ENCODE measurements around the gene USP34.
A peak's percentile ranks its signal among the peaks of the same experiment; 100 is the strongest.
"Not testable (repeated sequence)": the region's sequence is repeated elsewhere in the genome, so short reads cannot be mapped to it uniquely, and the experiment has no call there.

The USP34 gene

GRCh38 chr2:61478086-61478485 is 7.2 kb upstream of the USP34 start:
- H3F3A ChIP-seq (ENCODE audit: insufficient read depth): peaks cover 85% of the 10 kb centered on the region
- H3K36me3 ChIP-seq (ENCODE audit: low read length): peaks cover 38% of the 10 kb centered on the region

GRCh38 chr2:61476929-61477589 is 6.2 kb upstream of the USP34 start:
- Histone ChIP-seq H3K27ac (ENCODE audit: low read depth, low read length) (peak overlapping the region; percentile 40; the same call in 1 of the 2 replicates), H3K36me3 (ENCODE audit: low read length) (peaks cover 29% of the 10 kb centered on the region; the same call in 1 of the 2 replicates), H3K79me2 (ENCODE audit: insufficient read depth, low read length) (peaks cover 11% of the 10 kb centered on the region), H3F3A (ENCODE audit: insufficient read depth) (peaks cover 81% of the 10 kb centered on the region)
- H3K9ac ChIP-seq (ENCODE audit: low read length); H2AFZ ChIP-seq (ENCODE audit: low read depth, low read length, severe bottlenecking); H3K27me3 ChIP-seq (ENCODE audit: low read length); H4K20me1 ChIP-seq (ENCODE audit: low read depth, low read length); H3K4me3 ChIP-seq (ENCODE audit: insufficient read depth, low read length, poor library complexity, severe bottlenecking); H3K4me2 ChIP-seq (ENCODE audit: low read depth, low read length, poor library complexity, severe bottlenecking); H3K9me3 ChIP-seq (ENCODE audit: insufficient read depth, low read length); H3K9me2 ChIP-seq (replicated peaks; ENCODE audit: insufficient read depth, low read length): not testable (repeated sequence)

More at GRCh38 chr2:61478086-61478485, 7.2 kb upstream of the USP34 start:
- TF ChIP-seq CTCF (IDR thresholded peaks at IDR 0.05; ENCODE audit: insufficient read depth, low read length, poor library complexity, severe bottlenecking) (no peak), EZH2phosphoT487 (conservative IDR thresholded peaks at IDR 0.05; ENCODE audit: low read length) (no peak)
- Histone ChIP-seq H3K27me3 (ENCODE audit: low read length) (no peaks in the 10 kb centered on the region), H3K4me3 (ENCODE audit: insufficient read depth, low read length, poor library complexity, severe bottlenecking) (no peak overlapping the region), H3K27ac (ENCODE audit: low read depth, low read length) (peak overlapping the region; percentile 14; the same call in 1 of the 2 replicates), H3K79me2 (ENCODE audit: insufficient read depth, low read length) (peaks cover 3% of the 10 kb centered on the region), H3K9me2 (replicated peaks; ENCODE audit: insufficient read depth, low read length) (no peaks in the 10 kb centered on the region), H3K9me3 (ENCODE audit: insufficient read depth, low read length) (no peaks in the 10 kb centered on the region), H3K9ac (ENCODE audit: low read length) (no peak overlapping the region), H3K4me2 (ENCODE audit: low read depth, low read length, poor library complexity, severe bottlenecking) (no peak overlapping the region), H4K20me1 (ENCODE audit: low read depth, low read length) (peaks cover 4% of the 10 kb centered on the region; the same call in 1 of the 2 replicates), H2AFZ (ENCODE audit: low read depth, low read length, severe bottlenecking) (no peak overlapping the region)

GRCh38 chr2:61471905-61472805 is 1.3 kb upstream of the USP34 start:
- H3K9ac ChIP-seq (ENCODE audit: low read length): peak overlapping the region; percentile 93
- H3K4me3 ChIP-seq (ENCODE audit: insufficient read depth, low read length, poor library complexity, severe bottlenecking): peak overlapping the region; percentile 87
- H3K4me2 ChIP-seq (ENCODE audit: low read depth, low read length, poor library complexity, severe bottlenecking): peak overlapping the region; percentile 83
- H3K27ac ChIP-seq (ENCODE audit: low read depth, low read length): peak overlapping the region; percentile 92
- no peaks in the 10 kb centered on the region for H3K9me2 ChIP-seq (replicated peaks; ENCODE audit: insufficient read depth, low read length)
- H2AFZ ChIP-seq (ENCODE audit: low read depth, low read length, severe bottlenecking): peak overlapping the region; percentile 42
- H3K27me3 ChIP-seq (ENCODE audit: low read length): no peaks in the 10 kb centered on the region
- H3K79me2 ChIP-seq (ENCODE audit: insufficient read depth, low read length): peaks cover 49% of the 10 kb centered on the region
- no peaks in the 10 kb centered on the region for H3K9me3 ChIP-seq (ENCODE audit: insufficient read depth, low read length)
- H3F3A ChIP-seq (ENCODE audit: insufficient read depth): peaks cover 54% of the 10 kb centered on the region
- TF ChIP-seq EZH2phosphoT487 (conservative IDR thresholded peaks at IDR 0.05; ENCODE audit: low read length): no peak
- no peak for TF ChIP-seq CTCF (IDR thresholded peaks at IDR 0.05; ENCODE audit: insufficient read depth, low read length, poor library complexity, severe bottlenecking)
- H4K20me1 ChIP-seq (ENCODE audit: low read depth, low read length): no peaks in the 10 kb centered on the region
- H3K36me3 ChIP-seq (ENCODE audit: low read length): peaks cover 11% of the 10 kb centered on the region

Data from SU-DHL-6 (cell line).